Measurements from ENCODE around the gene KNOP1. TPM values are rescaled to one million over a fixed set of nuclear protein-coding genes. Genes with fewer than 3 reads are reported as not detected.

The KNOP1 gene, protein sequence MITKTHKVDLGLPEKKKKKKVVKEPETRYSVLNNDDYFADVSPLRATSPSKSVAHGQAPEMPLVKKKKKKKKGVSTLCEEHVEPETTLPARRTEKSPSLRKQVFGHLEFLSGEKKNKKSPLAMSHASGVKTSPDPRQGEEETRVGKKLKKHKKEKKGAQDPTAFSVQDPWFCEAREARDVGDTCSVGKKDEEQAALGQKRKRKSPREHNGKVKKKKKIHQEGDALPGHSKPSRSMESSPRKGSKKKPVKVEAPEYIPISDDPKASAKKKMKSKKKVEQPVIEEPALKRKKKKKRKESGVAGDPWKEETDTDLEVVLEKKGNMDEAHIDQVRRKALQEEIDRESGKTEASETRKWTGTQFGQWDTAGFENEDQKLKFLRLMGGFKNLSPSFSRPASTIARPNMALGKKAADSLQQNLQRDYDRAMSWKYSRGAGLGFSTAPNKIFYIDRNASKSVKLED
- 14.0 and 19.0 TPM in 2 replicates for total RNA-seq

DNA sequence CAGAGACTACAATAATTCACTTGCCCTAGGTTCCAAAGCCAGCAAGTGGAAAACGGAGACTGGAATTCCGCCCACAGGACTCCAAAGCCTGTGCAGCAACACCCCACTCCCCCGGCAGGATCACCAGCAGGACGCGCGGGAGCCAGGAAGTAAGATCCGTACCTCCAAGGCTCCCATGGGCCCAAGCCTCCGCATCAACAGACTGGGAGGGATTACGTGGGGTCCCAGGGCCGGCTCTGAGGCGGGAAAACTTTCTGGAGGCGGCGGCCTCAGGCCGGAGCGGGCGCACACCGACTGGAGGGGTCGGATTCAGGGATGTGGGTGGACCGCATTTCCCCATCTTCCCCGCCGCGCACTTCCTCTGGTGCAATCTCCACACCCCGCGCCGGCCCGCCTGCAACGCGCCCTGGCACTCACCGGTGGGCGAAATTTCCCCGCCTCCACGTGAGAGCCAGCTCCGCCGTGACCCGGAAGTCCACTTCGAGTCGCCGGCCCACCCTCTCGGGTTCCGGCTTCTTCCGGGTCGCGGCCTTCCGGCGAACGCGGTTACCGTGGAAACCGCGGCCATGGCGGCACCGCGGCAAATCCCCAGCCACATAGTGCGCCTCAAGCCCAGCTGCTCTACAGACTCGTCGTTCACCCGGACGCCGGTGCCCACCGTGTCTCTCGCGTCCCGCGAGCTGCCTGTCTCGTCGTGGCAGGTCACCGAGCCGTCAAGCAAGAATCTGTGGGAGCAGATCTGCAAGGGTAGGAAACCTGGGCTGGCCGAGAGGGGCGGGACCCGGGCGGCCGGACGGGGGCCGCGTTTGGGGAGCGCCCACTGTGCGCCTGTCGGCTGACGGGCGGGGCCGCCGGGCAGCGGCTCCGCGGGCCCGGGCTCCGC is at the start of gene KNOP1, which contains the start of gene IQCK:
Gene KNOP1, minus strand, starts transcription at position 487 of the 883 bp plus-strand sequence. CDS start 3,192 bp downstream, outside the sequence.
Gene IQCK, plus strand, starts transcription at position 531 of the 883 bp plus-strand sequence. Its CDS starts 36 bp downstream, at position 567.

Other genes with a start within 250 kb of the KNOP1 start
- 71.9 and 73.3 TPM in 2 replicates for gene GDE1, start 196.1 kb downstream of the KNOP1 start, total RNA-seq
- gene CCP110, start 194.3 kb downstream of the KNOP1 start, total RNA-seq, result 4.2 and 16.0 TPM in 2 replicates
- gene VPS35L, start 162.5 kb downstream of the KNOP1 start, total RNA-seq, result 62.3 and 64.1 TPM in 2 replicates
- gene IQCK, start within 50 bp of the KNOP1 start, total RNA-seq, result 13.2 and 22.5 TPM in 2 replicates
- gene GPRC5B, start 166.6 kb upstream of the KNOP1 start, total RNA-seq, result 11.2 and 65.9 TPM in 2 replicates

Data from placental pericyte (primary cell).